GM12874 (cell line): ENCODE measurements around the gene MAD1L1.

ENCODE experiments used
- CTCF ChIP-seq: IDR thresholded peaks from 2 replicates; pipeline ENCODE4 v1.5.1; 2011; ENCODE audit warnings: low read depth, mild to moderate bottlenecking, control low read depth, low read length, moderate library complexity; ENCODE audit not compliant: insufficient read depth

The MAD1L1 gene

GRCh38 chr7:2080060-2080387 lies 152.7 kb downstream of the MAD1L1 start:
- no peak for TF ChIP-seq CTCF

- TF ChIP-seq CTCF: no peak
These were observed 153.2 kb downstream of the MAD1L1 start for GRCh38 chr7:2079332-2080059.

- no peak for TF ChIP-seq CTCF
These were observed 153.8 kb downstream of the MAD1L1 start for GRCh38 chr7:2078899-2079298.

GRCh38 chr7:2076649-2077064 lies 156.1 kb downstream of the MAD1L1 start:
- no peak for TF ChIP-seq CTCF

- TF ChIP-seq CTCF: no peak
These were observed 156.9 kb downstream of the MAD1L1 start for GRCh38 chr7:2075811-2076210.

- TF ChIP-seq CTCF: no peak
These were observed 158.1 kb downstream of the MAD1L1 start for GRCh38 chr7:2074691-2075090.

- no peak for TF ChIP-seq CTCF
These were observed 159.9 kb downstream of the MAD1L1 start for GRCh38 chr7:2072798-2073197.
